ENCODE measurements around the gene ARL6IP4.
"Not testable (repeated sequence)": the region's sequence is repeated elsewhere in the genome, so short reads cannot be mapped to it uniquely, and the experiment has no call there.

ARL6IP4 gene

DNA sequence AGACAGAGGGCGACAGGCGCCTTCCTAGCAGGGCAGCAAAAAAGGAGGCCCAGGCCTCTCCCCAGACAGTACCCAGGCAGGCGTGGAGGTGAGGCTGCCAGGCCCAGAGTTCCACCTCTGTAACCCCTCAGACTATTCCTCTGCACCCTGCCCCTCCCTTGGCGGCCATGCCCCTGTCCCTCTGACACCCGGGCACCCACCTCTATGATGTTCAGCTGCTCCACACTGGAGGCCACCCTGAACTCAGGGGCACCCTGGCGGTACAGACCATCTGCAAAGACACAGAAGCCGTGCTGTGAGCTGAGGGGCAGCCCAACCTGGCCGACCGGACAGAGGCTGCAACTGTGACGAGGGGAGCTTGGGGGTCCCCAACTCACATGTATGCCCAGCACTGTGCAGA lies 20.1 kb downstream of the ARL6IP4 start:
- no peak for ATAC-seq
- Mint-ChIP-seq H3K4me1 (peaks cover 9% of the 10 kb centered on the region), H3K4me3 (no peak overlapping the region), H3K36me3 (peaks cover 7% of the 10 kb centered on the region), H3K9me3 (no peaks in the 10 kb centered on the region), H3K27me3 (no peaks in the 10 kb centered on the region), H3K27ac (no peak overlapping the region)

DNA sequence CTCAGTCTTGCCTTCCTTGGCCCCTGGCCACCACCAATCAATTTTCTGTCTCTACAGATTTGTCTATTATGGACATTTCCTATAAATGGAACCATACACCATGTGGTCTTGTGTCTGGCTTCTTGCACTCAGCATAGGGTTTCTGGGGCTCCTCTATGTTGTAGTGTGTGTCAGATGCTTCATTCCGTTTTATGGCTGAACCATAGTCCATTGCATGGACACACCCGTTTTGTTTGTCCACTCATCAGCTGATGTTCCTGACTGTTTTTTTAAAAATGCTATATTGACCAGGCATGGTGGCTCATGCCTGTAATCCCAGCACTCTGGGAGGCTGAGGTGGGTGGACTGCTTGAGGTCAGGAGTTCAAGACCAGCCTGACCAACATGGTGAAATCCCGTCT lies 21.0 kb downstream of the ARL6IP4 start:
- ATAC-seq: no peak
- H3K4me1 Mint-ChIP-seq: peaks cover 9% of the 10 kb centered on the region
- no peaks in the 10 kb centered on the region for H3K27me3 Mint-ChIP-seq
- no peak overlapping the region for H3K4me3 Mint-ChIP-seq
- no peak overlapping the region for H3K27ac Mint-ChIP-seq
- peaks cover 7% of the 10 kb centered on the region for H3K36me3 Mint-ChIP-seq
- H3K9me3 Mint-ChIP-seq: no peaks in the 10 kb centered on the region

DNA sequence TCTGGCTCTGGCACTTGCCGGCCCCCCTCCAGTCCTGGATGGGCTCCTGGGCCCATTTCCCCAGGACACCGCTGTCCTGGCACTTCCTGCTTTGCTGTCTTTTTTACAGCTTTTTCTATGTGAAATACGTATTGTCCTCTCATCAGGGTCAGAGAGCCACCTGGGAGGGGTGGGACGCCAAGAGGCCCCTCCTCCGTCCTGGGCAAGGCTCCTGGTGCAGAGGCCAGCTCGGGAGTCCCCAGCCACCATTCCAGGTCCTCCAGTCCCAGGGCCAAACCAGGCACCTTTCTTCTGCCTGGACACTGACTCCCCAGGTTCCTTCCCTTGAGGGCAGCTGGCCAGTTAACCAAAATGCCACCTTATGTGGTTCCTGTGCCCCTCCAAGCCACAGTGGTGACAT lies 22.8 kb downstream of the ARL6IP4 start:
- Mint-ChIP-seq H3K4me3 (no peak overlapping the region), H3K9me3 (no peaks in the 10 kb centered on the region), H3K27me3 (no peaks in the 10 kb centered on the region), H3K27ac (no peak overlapping the region), H3K36me3 (peaks cover 14% of the 10 kb centered on the region), H3K4me1 (peaks cover 9% of the 10 kb centered on the region)
- ATAC-seq: no peak

DNA sequence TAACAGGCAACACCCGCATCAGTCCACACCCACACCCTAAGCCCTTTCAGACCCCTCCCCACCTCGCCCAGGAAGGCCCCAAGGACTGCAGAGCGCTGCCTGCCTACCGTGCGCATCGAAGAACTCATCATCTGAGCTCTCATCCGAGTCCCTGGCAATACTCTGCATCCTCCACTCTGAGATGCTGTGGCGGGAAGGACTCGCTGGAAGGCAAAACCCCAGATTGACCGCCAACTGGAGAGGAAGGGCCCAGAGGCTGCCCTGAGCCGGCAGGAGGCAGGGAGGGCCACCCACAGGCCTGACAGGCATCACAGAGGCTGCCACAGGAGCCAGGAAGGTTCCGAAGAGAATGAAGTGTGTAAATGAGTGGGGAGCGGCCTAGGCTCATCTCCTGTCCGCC lies 23.8 kb downstream of the ARL6IP4 start:
- no peak for ATAC-seq
- Mint-ChIP-seq H3K4me1 (peaks cover 9% of the 10 kb centered on the region), H3K9me3 (no peaks in the 10 kb centered on the region), H3K36me3 (peaks cover 14% of the 10 kb centered on the region), H3K4me3 (no peak overlapping the region), H3K27ac (no peak overlapping the region), H3K27me3 (no peaks in the 10 kb centered on the region)

DNA sequence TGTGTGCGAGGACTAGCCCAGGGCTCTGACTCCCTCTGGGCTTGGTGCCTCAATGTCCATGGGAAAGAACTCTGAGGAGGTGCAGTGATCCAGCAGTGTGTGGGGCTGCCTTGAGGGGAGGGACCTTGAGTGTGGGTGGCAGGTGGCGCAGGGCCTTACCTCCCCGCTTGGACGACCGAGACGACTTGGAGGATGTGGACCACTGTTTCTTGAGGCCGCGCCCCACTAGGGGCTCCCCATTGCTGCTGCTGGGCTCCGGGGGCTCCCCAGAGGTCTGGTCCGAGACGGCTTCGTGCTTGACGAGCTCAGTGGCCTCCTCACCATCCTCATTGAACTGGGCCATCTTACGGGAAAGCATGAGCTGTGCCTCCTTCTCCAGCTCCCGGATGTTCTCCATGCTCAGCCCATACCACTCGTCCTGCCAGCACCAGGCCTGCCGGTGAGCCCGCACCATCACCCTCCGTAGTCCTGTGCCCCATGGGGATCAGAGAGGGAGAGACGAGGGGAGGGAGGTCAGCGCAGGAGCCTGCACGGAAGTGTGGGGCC lies 24.7 kb downstream of the ARL6IP4 start:
- Mint-ChIP-seq H3K27me3 (no peaks in the 10 kb centered on the region), H3K9me3 (no peaks in the 10 kb centered on the region), H3K4me1 (peaks cover 3% of the 10 kb centered on the region), H3K36me3 (peaks cover 14% of the 10 kb centered on the region), H3K27ac (no peak overlapping the region), H3K4me3 (no peak overlapping the region)
- ATAC-seq: no peak

DNA sequence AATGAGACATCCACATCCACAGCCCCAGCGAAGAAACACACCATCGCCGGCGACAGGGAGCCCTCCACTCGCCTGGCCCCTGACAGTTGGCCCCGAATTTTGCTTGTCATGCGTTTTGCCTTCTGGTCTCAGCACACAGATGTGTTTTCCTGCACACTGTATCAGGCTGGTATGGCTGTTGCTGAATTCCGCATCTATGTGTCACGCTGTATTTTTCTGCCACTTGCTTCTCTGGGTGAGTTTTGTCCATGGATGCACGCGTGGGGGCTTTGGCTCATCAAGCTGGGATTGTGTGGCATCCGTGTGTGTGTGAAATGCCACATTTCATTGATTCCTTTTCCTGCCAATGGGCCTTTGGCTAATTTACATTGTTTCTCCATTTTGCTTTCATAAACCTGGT lies 26.5 kb downstream of the ARL6IP4 start:
- no peak overlapping the region for H3K4me3 Mint-ChIP-seq
- H3K9me3 Mint-ChIP-seq: no peaks in the 10 kb centered on the region
- H3K4me1 Mint-ChIP-seq: no peaks in the 10 kb centered on the region
- H3K36me3 Mint-ChIP-seq: peaks cover 22% of the 10 kb centered on the region
- H3K27ac Mint-ChIP-seq: no peak overlapping the region
- no peaks in the 10 kb centered on the region for H3K27me3 Mint-ChIP-seq
- ATAC-seq: no peak

DNA sequence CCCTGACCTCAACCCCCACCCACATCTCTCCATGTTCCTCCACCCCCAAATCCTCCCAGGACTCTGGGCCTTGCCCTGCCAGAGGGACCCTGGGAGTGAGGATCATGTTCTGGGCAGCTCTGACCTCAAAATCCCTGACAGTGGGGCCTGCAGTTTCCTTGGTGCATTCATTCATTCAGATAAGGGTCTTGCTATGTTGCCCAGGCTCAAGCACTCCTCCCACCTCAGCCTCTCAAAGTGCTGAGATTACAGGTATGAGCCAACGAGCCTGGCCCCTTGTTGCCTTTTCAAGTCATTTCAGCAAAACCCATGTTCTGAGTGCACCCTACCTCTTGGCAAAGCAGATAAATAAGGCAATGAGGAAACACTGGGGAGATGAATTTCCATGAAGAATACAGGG lies 29.6 kb downstream of the ARL6IP4 start:
- no peak overlapping the region for H3K4me3 Mint-ChIP-seq
- no peaks in the 10 kb centered on the region for H3K27me3 Mint-ChIP-seq
- ATAC-seq: no peak
- H3K27ac Mint-ChIP-seq: no peak overlapping the region
- no peaks in the 10 kb centered on the region for H3K4me1 Mint-ChIP-seq
- peaks cover 23% of the 10 kb centered on the region for H3K36me3 Mint-ChIP-seq
- H3K9me3 Mint-ChIP-seq: no peaks in the 10 kb centered on the region

DNA sequence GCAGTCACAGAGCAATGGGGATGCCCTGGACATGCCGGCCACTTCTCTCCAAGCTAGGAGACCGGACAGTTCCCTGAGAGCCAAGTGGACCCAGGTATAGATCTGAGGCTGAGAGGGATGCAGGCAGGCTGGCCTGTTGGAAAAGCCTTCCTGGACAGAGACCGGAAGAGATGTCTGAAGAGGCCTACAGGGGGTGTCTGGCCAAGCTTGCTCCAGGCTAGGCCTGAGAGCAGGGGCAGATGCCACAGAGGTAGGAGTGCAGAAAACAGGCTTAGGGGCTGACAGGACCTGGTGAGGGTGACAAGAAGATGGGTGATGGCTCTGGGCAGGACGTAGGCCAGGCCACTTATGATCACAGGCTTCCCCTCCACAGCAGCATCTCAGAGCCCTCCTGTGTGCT lies 30.2 kb downstream of the ARL6IP4 start:
- H3K36me3 Mint-ChIP-seq: peaks cover 26% of the 10 kb centered on the region
- no peak overlapping the region for H3K27ac Mint-ChIP-seq
- ATAC-seq: no peak
- H3K4me1 Mint-ChIP-seq: no peaks in the 10 kb centered on the region
- no peaks in the 10 kb centered on the region for H3K9me3 Mint-ChIP-seq
- H3K4me3 Mint-ChIP-seq: no peak overlapping the region
- no peaks in the 10 kb centered on the region for H3K27me3 Mint-ChIP-seq

DNA sequence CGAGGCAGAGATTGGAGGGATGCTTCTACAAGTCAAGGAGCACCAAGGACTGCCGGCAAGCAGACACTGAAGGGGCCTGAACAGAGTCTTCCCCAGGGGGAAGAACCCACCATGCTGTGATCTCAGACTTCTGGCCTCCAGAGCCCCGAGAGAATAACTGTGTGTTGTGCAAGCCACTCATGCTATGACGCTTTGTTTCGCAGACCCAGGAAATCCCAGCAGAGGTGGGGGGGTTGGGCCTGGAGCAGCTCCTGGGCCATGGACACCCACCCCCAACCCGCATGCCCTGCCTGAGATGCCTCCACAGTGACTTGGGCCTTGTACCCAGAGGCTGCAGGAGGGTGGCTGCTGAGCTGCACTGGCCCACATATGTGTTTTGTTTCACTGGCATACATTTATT lies 31.2 kb downstream of the ARL6IP4 start:
- no peak overlapping the region for H3K4me3 Mint-ChIP-seq
- H3K36me3 Mint-ChIP-seq: peaks cover 28% of the 10 kb centered on the region
- H3K27me3 Mint-ChIP-seq: no peaks in the 10 kb centered on the region
- no peak overlapping the region for H3K27ac Mint-ChIP-seq
- no peak for ATAC-seq
- no peaks in the 10 kb centered on the region for H3K4me1 Mint-ChIP-seq
- H3K9me3 Mint-ChIP-seq: no peaks in the 10 kb centered on the region

DNA sequence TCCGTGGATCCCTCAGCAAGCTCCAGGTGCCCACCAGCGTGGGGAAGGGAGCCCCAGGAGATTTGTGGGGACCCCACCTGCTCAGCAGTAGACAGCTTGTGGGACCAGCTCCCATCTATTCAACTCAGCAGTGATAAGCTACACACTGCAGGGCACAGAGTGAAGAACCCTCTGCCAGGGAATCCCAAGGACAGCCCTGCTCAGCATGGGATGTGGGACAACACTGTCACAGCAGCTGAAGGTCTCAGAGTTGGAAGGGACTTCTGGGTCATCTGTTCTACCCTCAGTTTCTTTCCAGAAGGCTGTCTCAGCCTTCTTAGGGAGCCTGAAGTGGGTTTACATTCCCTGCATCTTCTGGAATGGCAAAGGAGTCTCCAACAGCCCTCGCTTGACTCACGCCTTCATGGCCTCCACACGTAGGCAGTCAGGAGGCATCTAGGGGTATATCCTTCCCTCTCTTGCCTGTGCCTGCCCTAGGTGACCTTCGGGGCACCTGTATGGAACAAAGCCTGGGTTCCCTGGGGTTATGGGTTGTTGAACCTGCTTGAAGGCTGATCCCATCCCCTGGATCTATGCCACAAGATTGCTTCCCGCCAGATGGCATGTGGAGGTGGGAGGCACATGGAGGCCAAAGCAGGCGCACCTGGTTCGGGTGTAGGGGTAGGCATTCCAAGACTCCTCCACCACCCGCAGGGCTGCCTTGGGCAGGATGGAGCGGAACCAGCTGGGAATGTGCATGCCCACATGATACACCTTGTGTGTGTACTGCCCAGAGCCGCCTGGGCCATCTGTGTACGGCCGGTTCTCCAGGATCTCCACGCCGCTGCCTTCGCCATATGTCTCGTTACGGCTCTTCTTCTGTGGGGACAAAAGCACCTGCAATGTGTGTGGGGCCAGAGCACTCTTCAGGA lies 33.0 kb downstream of the ARL6IP4 start:
- Mint-ChIP-seq H3K4me3 (no peak overlapping the region), H3K9me3 (no peaks in the 10 kb centered on the region), H3K4me1 (peaks cover 7% of the 10 kb centered on the region), H3K36me3 (peaks cover 21% of the 10 kb centered on the region), H3K27ac (no peak overlapping the region), H3K27me3 (no peaks in the 10 kb centered on the region)
- ATAC-seq: no peak

DNA sequence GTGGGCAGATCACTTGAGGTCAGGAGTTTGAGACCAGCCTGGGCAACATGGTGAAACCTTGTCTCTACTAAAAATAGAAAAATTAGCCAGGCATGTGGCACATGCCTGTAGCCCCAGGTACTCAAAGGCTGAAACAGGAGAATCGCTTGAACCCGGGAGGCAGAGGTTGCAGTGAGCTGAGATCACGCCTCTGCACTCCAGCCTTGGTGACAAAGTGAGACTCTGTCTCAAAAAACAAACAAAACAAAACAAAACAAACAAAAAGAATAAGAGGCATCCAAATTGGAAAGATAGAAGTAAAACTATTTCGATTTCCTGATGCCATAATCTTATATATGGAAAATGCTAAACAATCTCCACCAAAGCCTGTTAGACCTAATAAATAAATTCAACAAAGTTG lies 34.0 kb downstream of the ARL6IP4 start:
- not testable (repeated sequence) for ATAC-seq, H3K9me3 Mint-ChIP-seq, H3K27me3 Mint-ChIP-seq, H3K27ac Mint-ChIP-seq, H3K4me1 Mint-ChIP-seq, H3K4me3 Mint-ChIP-seq
- H3K36me3 Mint-ChIP-seq: peaks cover 21% of the 10 kb centered on the region

DNA sequence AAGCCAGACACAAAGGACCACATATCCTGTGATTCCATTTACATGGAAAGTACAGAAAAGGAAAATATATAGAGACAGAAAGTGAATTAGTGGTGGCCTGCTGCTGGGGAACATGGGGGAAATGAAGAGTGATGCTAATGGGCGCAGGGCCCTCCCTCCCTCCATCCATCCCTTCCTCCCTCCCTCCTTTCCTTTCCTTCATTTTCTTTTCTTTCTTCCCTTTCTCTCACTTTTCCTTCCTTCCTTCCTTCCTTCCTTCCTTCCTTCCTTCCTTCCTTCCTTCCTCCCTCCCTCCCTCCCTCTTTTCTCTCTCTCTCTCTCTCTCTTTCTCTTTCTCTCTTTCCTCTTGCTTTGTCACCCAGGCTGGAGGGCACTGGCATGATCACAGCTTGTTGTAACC lies 37.3 kb downstream of the ARL6IP4 start:
- no peak overlapping the region for H3K27ac Mint-ChIP-seq
- H3K36me3 Mint-ChIP-seq: peaks cover 10% of the 10 kb centered on the region
- no peak overlapping the region for H3K4me3 Mint-ChIP-seq
- H3K27me3 Mint-ChIP-seq: no peaks in the 10 kb centered on the region
- peaks cover 7% of the 10 kb centered on the region for H3K4me1 Mint-ChIP-seq
- ATAC-seq: no peak
- no peaks in the 10 kb centered on the region for H3K9me3 Mint-ChIP-seq

DNA sequence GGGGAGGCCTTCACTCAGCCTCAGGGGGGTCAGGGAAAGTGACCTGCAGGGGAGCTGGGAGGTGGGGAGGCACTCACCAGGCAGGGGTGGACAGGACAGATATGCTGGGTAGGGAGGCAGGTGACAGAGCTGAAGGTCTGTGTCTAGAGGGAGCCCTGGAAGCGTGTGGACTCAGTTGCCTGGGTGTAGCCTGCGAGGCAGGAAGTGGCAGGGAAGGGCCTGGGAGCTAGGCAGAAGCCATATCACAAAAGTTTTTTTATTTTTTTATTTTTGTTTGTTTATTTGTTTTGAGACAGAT lies 39.3 kb downstream of the ARL6IP4 start:
- ATAC-seq: no peak
- no peak overlapping the region for H3K27ac Mint-ChIP-seq

DNA sequence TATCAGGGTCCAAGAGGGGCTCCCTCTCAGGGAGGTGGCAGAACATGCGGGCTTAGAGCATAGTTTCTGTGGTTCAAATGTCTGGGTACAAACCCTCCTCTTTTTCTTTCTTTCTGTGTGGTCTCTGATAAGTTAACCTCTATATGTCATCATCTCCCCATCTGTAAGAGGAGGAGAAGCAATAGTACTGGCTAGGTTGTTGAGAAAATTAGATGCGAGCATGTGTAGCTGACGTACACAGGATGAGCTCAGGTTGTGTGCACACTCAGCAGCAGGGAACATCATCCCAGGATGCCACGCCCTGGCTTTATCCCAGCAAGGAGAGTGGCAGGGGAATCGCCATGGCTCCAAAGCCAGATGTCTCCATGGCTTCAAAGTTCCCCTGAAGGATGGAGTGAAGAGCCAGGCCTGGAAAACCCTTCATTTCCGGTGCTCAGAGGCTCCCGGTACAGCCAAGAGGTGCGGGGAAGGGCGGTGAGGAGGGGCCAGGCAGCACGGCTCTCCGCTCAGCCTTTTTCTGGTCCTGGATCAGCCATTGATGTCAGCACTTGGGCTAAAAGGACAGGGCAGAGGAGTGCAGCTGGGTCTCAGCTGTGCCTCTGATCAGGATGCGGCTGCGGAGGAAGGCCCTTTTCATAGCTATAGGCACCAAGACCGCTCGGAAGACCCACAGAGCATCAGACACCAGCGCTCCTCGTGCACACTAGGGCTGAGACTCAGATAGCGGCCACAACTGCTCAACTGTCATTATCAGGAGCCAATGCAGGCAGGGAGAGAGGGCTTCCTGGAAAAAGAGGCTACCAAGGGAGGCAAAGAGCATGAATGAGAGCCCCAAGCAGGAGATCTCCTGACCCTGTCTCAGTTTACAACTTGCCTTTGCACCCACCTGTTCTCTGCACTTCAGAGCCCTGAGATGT lies 41.5 kb downstream of the ARL6IP4 start:
- no peak overlapping the region for H3K4me3 Mint-ChIP-seq
- no peaks in the 10 kb centered on the region for H3K9me3 Mint-ChIP-seq
- H3K4me1 Mint-ChIP-seq: peaks cover 7% of the 10 kb centered on the region
- H3K27ac Mint-ChIP-seq: no peak overlapping the region
- no peaks in the 10 kb centered on the region for H3K27me3 Mint-ChIP-seq
- ATAC-seq: no peak
- H3K36me3 Mint-ChIP-seq: peaks cover 5% of the 10 kb centered on the region

More for the DNA sequence above, 39.3 kb downstream of the ARL6IP4 start:
- Mint-ChIP-seq H3K27me3 (no peaks in the 10 kb centered on the region), H3K9me3 (no peaks in the 10 kb centered on the region), H3K4me3 (no peak overlapping the region), H3K36me3 (peaks cover 10% of the 10 kb centered on the region), H3K4me1 (peaks cover 7% of the 10 kb centered on the region)

DNA sequence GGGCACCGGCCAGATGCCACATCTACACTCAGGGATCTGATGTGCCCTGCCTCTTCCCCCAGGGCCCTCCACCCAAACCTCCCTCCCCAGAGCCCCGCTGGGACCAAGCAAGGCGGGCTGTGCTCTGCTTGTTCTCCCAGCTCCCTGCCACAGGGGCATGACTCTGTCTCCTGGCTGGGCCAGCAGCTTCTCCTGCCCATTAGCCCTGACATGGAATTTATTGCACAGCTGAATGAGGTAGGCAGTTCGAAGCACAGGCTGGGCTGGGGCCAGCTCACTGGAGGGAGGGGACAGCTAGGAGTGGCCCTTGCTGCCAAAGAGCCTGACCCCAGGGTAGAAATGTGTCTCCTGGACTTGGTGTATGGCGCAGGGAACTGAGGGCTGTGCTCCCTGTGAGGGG lies 42.4 kb downstream of the ARL6IP4 start:
- H3K27ac Mint-ChIP-seq: no peak overlapping the region
- no peak for ATAC-seq
- H3K4me1 Mint-ChIP-seq: peaks cover 4% of the 10 kb centered on the region
- no peaks in the 10 kb centered on the region for H3K27me3 Mint-ChIP-seq
- no peak overlapping the region for H3K4me3 Mint-ChIP-seq
- no peaks in the 10 kb centered on the region for H3K9me3 Mint-ChIP-seq
- H3K36me3 Mint-ChIP-seq: peaks cover 8% of the 10 kb centered on the region
